ENCODE results near the gene LRRC3B.

DNA sequence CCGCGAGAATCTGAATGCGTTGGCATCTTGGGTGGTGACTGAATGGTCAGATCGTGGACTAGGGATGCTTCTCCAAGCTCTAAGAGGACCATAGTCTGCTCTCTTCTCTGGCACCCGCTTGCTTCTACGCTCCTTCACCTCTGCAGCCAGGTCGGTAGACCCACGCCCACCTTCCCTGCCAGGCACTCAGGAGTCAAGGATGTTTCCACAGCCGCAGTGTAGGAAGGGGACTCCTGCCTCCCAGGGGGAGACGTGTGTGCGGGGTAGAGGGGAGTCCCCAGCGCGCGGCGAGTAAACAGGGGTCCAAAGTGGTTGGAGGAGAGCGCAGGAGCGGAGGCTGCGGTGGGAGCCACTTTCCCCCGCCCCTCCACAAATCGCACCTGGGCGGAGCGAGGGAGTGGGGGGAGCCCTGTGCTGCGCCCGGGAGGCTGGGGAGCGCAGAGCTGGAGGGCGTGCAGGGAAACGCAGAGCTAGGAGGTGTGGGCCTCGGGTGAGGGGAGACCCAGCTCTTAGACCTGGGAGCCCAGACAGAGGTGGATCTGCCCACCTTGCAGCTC, 1.7 kb downstream of the LRRC3B start:
- TF ChIP-seq POLR2AphosphoS5 (IDR thresholded peaks at IDR 0.05; ENCODE audit: low read depth, low read length), result no peak
- no peak for TF ChIP-seq TAF1 (IDR thresholded peaks at IDR 0.05; ENCODE audit: borderline replicate concordance, insufficient read depth, low read length)
- no peak for TF ChIP-seq REST (IDR thresholded peaks at IDR 0.05; ENCODE audit: insufficient read depth in 1 of 2, low read depth in 2 of 2, low read length in 2 of 2)
- no peak for TF ChIP-seq SIN3A (IDR thresholded peaks at IDR 0.05; ENCODE audit: borderline replicate concordance, insufficient read depth, low read length)
